DOHH2 (cell line): Measurements from ENCODE around the gene GRAPL.
"Not testable (repeated sequence)": the region's sequence is repeated elsewhere in the genome, so short reads cannot be mapped to it uniquely, and the experiment has no call there.

ENCODE experiments used
- EZH2phosphoT487 ChIP-seq: fragments of 200-600 bp; sonication (generic); IDR thresholded peaks from 2 replicates; pipeline ENCODE4 v1.6.1; 2017; ENCODE audit warnings: borderline replicate concordance, mild to moderate bottlenecking, antibody characterized with exemption, low read length, moderate library complexity, mixed read lengths
- TF ChIP-seq, protein P1 (sequence below): fragments of 200-600 bp; sonication (generic); IDR thresholded peaks from one replicate; pipeline ENCODE4 v1.5.1; 2014; ENCODE audit warnings: antibody characterized with exemption, mild to moderate bottlenecking, low read depth, low read length; ENCODE audit not compliant: poor library complexity, severe bottlenecking

DNA sequence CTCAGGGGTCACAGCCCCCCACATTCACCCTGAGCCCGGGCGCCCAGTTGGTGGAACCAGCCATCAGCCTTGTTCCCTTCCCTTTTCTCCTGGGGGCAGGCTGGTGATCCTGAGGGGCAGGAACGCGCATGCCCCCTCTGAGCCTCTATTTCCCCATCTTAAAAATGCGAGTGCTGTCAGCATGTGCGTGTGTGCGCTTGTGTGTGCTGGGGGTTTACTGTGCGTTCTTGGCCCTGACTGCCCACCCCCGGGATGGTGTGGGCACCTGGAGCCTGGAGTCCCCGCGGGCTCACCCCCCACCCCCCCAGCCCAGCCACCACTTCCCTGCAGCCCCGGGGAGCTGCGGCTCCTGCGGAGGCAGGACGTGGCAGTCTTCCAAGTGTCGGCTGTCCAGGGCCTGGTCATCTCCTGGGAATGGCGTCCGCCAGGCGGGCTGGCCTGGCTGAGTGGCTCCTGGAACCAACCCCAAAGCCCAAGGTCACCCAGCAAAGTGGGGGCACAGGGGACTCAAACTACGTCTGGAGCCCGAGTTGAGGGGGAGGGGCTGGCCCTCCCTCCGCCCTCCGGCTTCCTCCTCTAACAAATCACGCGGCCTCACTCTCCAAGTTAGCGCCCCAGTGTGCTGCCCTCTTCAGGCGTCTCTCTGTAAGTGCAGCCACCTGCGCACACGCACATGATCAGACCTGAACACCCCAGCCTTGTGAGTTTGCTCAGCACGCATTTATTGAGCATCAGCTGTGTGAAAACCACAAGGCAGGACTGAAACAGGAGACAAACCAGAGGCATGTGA lies 14.2 kb downstream of the GRAPL start:
- TF ChIP-seq, protein P1, sequence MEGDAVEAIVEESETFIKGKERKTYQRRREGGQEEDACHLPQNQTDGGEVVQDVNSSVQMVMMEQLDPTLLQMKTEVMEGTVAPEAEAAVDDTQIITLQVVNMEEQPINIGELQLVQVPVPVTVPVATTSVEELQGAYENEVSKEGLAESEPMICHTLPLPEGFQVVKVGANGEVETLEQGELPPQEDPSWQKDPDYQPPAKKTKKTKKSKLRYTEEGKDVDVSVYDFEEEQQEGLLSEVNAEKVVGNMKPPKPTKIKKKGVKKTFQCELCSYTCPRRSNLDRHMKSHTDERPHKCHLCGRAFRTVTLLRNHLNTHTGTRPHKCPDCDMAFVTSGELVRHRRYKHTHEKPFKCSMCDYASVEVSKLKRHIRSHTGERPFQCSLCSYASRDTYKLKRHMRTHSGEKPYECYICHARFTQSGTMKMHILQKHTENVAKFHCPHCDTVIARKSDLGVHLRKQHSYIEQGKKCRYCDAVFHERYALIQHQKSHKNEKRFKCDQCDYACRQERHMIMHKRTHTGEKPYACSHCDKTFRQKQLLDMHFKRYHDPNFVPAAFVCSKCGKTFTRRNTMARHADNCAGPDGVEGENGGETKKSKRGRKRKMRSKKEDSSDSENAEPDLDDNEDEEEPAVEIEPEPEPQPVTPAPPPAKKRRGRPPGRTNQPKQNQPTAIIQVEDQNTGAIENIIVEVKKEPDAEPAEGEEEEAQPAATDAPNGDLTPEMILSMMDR, result not testable (repeated sequence)
- TF ChIP-seq EZH2phosphoT487, result not testable (repeated sequence)
